Endodermal cell (in vitro differentiated cells): Measurements from ENCODE around the gene CCL11. TPM values are rescaled to one million over a fixed set of nuclear protein-coding genes. Genes with fewer than 3 reads are reported as not detected.

Experiments
- DNase-seq: peaks from one replicate; pipeline ENCODE4 v3.0.0-alpha.2; 2017
- H3K27ac ChIP-seq: 2 replicates; pipeline ENCODE4 v1.5.1; 2013; ENCODE audit warnings: mild to moderate bottlenecking, low read depth, low read length, moderate library complexity
- H3K27me3 ChIP-seq: 2 replicates; pipeline ENCODE4 v1.6.1; 2013; ENCODE audit warnings: mild to moderate bottlenecking, low read length, moderate library complexity; ENCODE audit not compliant: insufficient read depth, control insufficient read depth, poor library complexity, severe bottlenecking
- H3K36me3 ChIP-seq: 2 replicates; pipeline ENCODE4 v1.7.0; 2013; ENCODE audit warnings: mild to moderate bottlenecking, low read length, moderate library complexity; ENCODE audit not compliant: control insufficient read depth, insufficient read depth
- H3K4me1 ChIP-seq: one replicate; pipeline ENCODE4 v1.7.0; 2013; ENCODE audit warnings: low read length; ENCODE audit not compliant: control insufficient read depth, insufficient read depth
- H3K4me3 ChIP-seq: 2 replicates; pipeline ENCODE4 v1.5.1; 2013; ENCODE audit warnings: mild to moderate bottlenecking, low read length, moderate library complexity
- H3K9ac ChIP-seq: 2 replicates; pipeline ENCODE4 v1.6.1; 2013; ENCODE audit warnings: mild to moderate bottlenecking, low read length, moderate library complexity; ENCODE audit not compliant: poor library complexity, severe bottlenecking; ENCODE audit errors: extremely low read depth
- H3K9me3 ChIP-seq: 2 replicates; pipeline ENCODE4 v1.6.1; 2013; ENCODE audit warnings: mild to moderate bottlenecking, low read length, moderate library complexity; ENCODE audit not compliant: control insufficient read depth
- H3K27ac Mint-ChIP-seq: 2 replicates; pipeline ENCODE4 v1.8.0; 2020; ENCODE audit warnings: mixed read lengths
- H3K27me3 Mint-ChIP-seq: 2 replicates; pipeline ENCODE4 v1.8.0; 2021; ENCODE audit warnings: mild to moderate bottlenecking, mixed read lengths; ENCODE audit not compliant: insufficient read depth
- H3K36me3 Mint-ChIP-seq: 2 replicates; pipeline ENCODE4 v1.8.0; 2020; ENCODE audit warnings: low read depth, mixed read lengths
- H3K4me1 Mint-ChIP-seq: 2 replicates; pipeline ENCODE4 v1.8.0; 2020; ENCODE audit warnings: mixed read lengths
- H3K4me3 Mint-ChIP-seq: 2 replicates; pipeline ENCODE4 v1.8.0; 2020; ENCODE audit warnings: mild to moderate bottlenecking, moderate library complexity, mixed read lengths
- H3K9me3 Mint-ChIP-seq: 2 replicates; pipeline ENCODE4 v1.8.0; 2020; ENCODE audit warnings: mild to moderate bottlenecking, mixed read lengths
- WGBS, 2 experiments: methylation state at CpG; one replicate each; pipeline versions ENCODE4 v1.1.5 to v1.1.7; 2013; ENCODE audit warnings: missing lambda C conversion rate in 2 of 2, mixed read lengths in 1 of 2; ENCODE audit not compliant: insufficient coverage in 1 of 2, insufficient read length in 1 of 2; 5-methylcytosine and 5-hydroxymethylcytosine counted together
- total RNA-seq, 2 donors: library from RNA; stranded (reverse); fragmentation: NEBNext Ultra II Directional in 1 of 2; extraction: Animal tissue kit (Norgen Biotek cat#: 25700) in 1 of 2; gene quantifications; 2 replicates in 1 of 2; 3 replicates in 1 of 2; pipeline ENCODE4 v1.2.1, GENCODE V29; 2021
- TF ChIP-seq, protein P1 (sequence below): fragments of 200-600 bp; sonication (generic); conservative IDR thresholded peaks from 2 replicates; pipeline ENCODE4 v1.5.0; 2021; ENCODE audit warnings: antibody characterized with exemption, mild to moderate bottlenecking

The CCL11 gene
- total RNA-seq, 2 donors from 2014 or later: not detected

GRCh38 chr17:34301986-34302385 is 16.4 kb downstream of the CCL11 start:
- H3K4me3 ChIP-seq: no peak overlapping the region
- H3K27ac ChIP-seq: no peak overlapping the region
- Mint-ChIP-seq H3K27me3 (peaks cover 5% of the 10 kb centered on the region), H3K4me1 (peaks cover 10% of the 10 kb centered on the region), H3K27ac (no peak overlapping the region), H3K4me3 (no peak overlapping the region), H3K36me3 (peaks cover 3% of the 10 kb centered on the region), H3K9me3 (peaks cover 27% of the 10 kb centered on the region)
- no peak overlapping the region for H3K9ac ChIP-seq
- no peaks in the 10 kb centered on the region for H3K27me3 ChIP-seq
- H3K4me1 ChIP-seq: no peaks in the 10 kb centered on the region
- TF ChIP-seq, protein P1, sequence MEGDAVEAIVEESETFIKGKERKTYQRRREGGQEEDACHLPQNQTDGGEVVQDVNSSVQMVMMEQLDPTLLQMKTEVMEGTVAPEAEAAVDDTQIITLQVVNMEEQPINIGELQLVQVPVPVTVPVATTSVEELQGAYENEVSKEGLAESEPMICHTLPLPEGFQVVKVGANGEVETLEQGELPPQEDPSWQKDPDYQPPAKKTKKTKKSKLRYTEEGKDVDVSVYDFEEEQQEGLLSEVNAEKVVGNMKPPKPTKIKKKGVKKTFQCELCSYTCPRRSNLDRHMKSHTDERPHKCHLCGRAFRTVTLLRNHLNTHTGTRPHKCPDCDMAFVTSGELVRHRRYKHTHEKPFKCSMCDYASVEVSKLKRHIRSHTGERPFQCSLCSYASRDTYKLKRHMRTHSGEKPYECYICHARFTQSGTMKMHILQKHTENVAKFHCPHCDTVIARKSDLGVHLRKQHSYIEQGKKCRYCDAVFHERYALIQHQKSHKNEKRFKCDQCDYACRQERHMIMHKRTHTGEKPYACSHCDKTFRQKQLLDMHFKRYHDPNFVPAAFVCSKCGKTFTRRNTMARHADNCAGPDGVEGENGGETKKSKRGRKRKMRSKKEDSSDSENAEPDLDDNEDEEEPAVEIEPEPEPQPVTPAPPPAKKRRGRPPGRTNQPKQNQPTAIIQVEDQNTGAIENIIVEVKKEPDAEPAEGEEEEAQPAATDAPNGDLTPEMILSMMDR: no peak
- WGBS, 2 experiments: 79 to 81% methylated on average over 2 of the region's 2 CpGs
- no peak for DNase-seq
- H3K36me3 ChIP-seq: no peaks in the 10 kb centered on the region
- H3K9me3 ChIP-seq: peaks cover 37% of the 10 kb centered on the region

GRCh38 chr17:34302636-34303035 is 17.1 kb downstream of the CCL11 start:
- Histone ChIP-seq H3K9ac (no peak overlapping the region), H3K27ac (no peak overlapping the region), H3K27me3 (no peaks in the 10 kb centered on the region), H3K4me1 (no peaks in the 10 kb centered on the region), H3K36me3 (no peaks in the 10 kb centered on the region), H3K4me3 (no peak overlapping the region), H3K9me3 (peaks cover 37% of the 10 kb centered on the region)
- Mint-ChIP-seq H3K27ac (no peak overlapping the region), H3K4me1 (peaks cover 11% of the 10 kb centered on the region), H3K4me3 (no peak overlapping the region), H3K36me3 (peaks cover 3% of the 10 kb centered on the region), H3K27me3 (peaks cover 5% of the 10 kb centered on the region), H3K9me3 (peaks cover 26% of the 10 kb centered on the region)
- TF ChIP-seq, protein P1: no peak
- WGBS, 2 experiments: 94% methylated on average over 1 of the region's 1 CpG; no CpG with 5 or more reads in 1 of the 2 experiments
- DNase-seq: no peak

GRCh38 chr17:34303606-34304005 is 18.1 kb downstream of the CCL11 start:
- Histone ChIP-seq H3K4me3 (no peak overlapping the region), H3K9me3 (peaks cover 33% of the 10 kb centered on the region), H3K9ac (no peak overlapping the region), H3K27me3 (no peaks in the 10 kb centered on the region), H3K36me3 (no peaks in the 10 kb centered on the region), H3K4me1 (no peaks in the 10 kb centered on the region), H3K27ac (no peak overlapping the region)
- H3K27me3 Mint-ChIP-seq: peaks cover under 1% of the 10 kb centered on the region
- H3K4me3 Mint-ChIP-seq: no peak overlapping the region
- H3K9me3 Mint-ChIP-seq: peaks cover 21% of the 10 kb centered on the region
- TF ChIP-seq, protein P1: no peak
- peaks cover 9% of the 10 kb centered on the region for H3K4me1 Mint-ChIP-seq
- H3K27ac Mint-ChIP-seq: no peak overlapping the region
- WGBS, 2 experiments: 94 to 97% methylated on average over 2 of the region's 2 CpGs
- H3K36me3 Mint-ChIP-seq: peaks cover 3% of the 10 kb centered on the region
- DNase-seq: no peak
